NCI-H82 treated with DMSO at 0.1 percent for 48 hours (cell line): ENCODE results near the gene WBP1.
"Not testable (repeated sequence)": the region's sequence is repeated elsewhere in the genome, so short reads cannot be mapped to it uniquely, and the experiment has no call there.

Experiments
- DNase-seq: peaks from one replicate; lab custom pipeline; 2025; ENCODE audit not compliant: unreplicated experiment; lab: John Stamatoyannopoulos, UW

Gene WBP1

GRCh38 chr2:74481961-74482800 lies 23.9 kb downstream of the WBP1 start:
- no peak for DNase-seq

- DNase-seq = peak; percentile 97
Measured at GRCh38 chr2:74482801-74483674, 24.8 kb downstream of the WBP1 start, which contains the start of the genes CCDC142 and TTC31. Gene CCDC142, minus strand, starts transcription at chr2:74482998. Its CDS starts 161 bp downstream, at chr2:74482837. Gene TTC31, plus strand, starts transcription at chr2:74483081. Its CDS starts 15 bp downstream, at chr2:74483096.

GRCh38 chr2:74483675-74484164 lies 25.5 kb downstream of the WBP1 start:
- DNase-seq = not testable (repeated sequence)

GRCh38 chr2:74486141-74486540 lies 27.9 kb downstream of the WBP1 start:
- no peak for DNase-seq

- DNase-seq = peak; percentile 82
Measured at GRCh38 chr2:74488643-74489481, 30.6 kb downstream of the WBP1 start.

GRCh38 chr2:74489906-74490305 lies 31.7 kb downstream of the WBP1 start:
- no peak for DNase-seq

GRCh38 chr2:74491648-74492544 lies 33.7 kb downstream of the WBP1 start:
- no peak for DNase-seq

GRCh38 chr2:74493546-74493945 lies 35.3 kb downstream of the WBP1 start:
- no peak for DNase-seq

- no peak for DNase-seq
Measured at GRCh38 chr2:74495440-74495839, 37.2 kb downstream of the WBP1 start.

GRCh38 chr2:74496997-74497776 lies 38.9 kb downstream of the WBP1 start:
- no peak for DNase-seq

- no peak for DNase-seq
Measured at GRCh38 chr2:74497777-74498499, 39.7 kb downstream of the WBP1 start.

- no peak for DNase-seq
Measured at GRCh38 chr2:74498500-74499266, 40.4 kb downstream of the WBP1 start.

- DNase-seq = no peak
Measured at GRCh38 chr2:74499267-74499939, 41.2 kb downstream of the WBP1 start, which contains the start of gene LBX2. Gene LBX2, minus strand, starts transcription at chr2:74499603. Its CDS starts 66 bp downstream, at chr2:74499537.

GRCh38 chr2:74499940-74500577 lies 41.8 kb downstream of the WBP1 start:
- DNase-seq = no peak

GRCh38 chr2:74500578-74500946 lies 42.3 kb downstream of the WBP1 start:
- DNase-seq = no peak

GRCh38 chr2:74501335-74502071 lies 43.3 kb downstream of the WBP1 start:
- peak; percentile 92 for DNase-seq
